GM12891 (cell line): Measurements from ENCODE around the gene CLTB.
A peak's percentile ranks its signal among the peaks of the same experiment; 100 is the strongest.

Source experiments
- DNase-seq: peaks from one replicate; pipeline ENCODE4 v3.0.0; 2011; ENCODE audit warnings: low spot score; ENCODE audit not compliant: insufficient read length
- FAIRE-seq: peaks from 2 replicates; lab custom pipeline; 2011; peaks lifted over from hg19 to GRCh38; lab: Jason Lieb, UNC
- PAX5 ChIP-seq: IDR thresholded peaks from 2 replicates; pipeline ENCODE4 v1.6.1; 2011; ENCODE audit warnings: low read length, moderate library complexity, mild to moderate bottlenecking; ENCODE audit not compliant: insufficient read depth, severe bottlenecking
- POLR2A ChIP-seq: IDR thresholded peaks from 2 replicates; pipeline ENCODE4 v1.6.1; 2011; ENCODE audit warnings: low read depth, low read length, control low read depth
- POLR2AphosphoS5 ChIP-seq: IDR thresholded peaks from 2 replicates; pipeline ENCODE4 v1.6.1; 2011; ENCODE audit warnings: low read depth, low read length, control low read depth
- POU2F2 ChIP-seq: IDR thresholded peaks from 2 replicates; pipeline ENCODE4 v1.6.1; 2011; ENCODE audit warnings: low read depth, mild to moderate bottlenecking, control low read depth, low read length, moderate library complexity
- SPI1 ChIP-seq: IDR thresholded peaks from 2 replicates; pipeline ENCODE4 v1.6.1; 2011; ENCODE audit warnings: low read depth, low read length, control low read depth
- TAF1 ChIP-seq: IDR thresholded peaks from 2 replicates; pipeline ENCODE4 v1.6.1; 2011; ENCODE audit warnings: low read depth, low read length, control low read depth

Gene CLTB

DNA sequence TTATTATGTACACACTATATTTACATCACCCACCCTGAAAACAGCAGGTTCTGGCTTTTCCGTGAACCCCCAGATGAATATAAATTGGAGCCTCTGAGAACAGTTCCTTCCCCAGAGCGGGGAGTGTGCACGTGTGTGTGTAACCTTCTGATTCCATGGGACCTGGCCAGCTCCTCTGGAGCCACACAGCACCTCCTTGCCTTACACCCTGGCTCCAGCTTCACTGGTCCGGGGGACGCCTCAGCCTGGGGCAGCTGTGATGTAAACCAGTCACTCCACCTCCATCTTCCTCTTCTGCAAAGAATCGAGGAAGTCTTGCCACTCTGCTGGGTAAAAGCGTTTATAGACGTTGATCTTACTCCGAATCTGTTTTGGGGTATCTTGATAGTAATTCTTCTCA, 32.4 kb downstream of the CLTB start:
- FAIRE-seq, result no peak

DNA sequence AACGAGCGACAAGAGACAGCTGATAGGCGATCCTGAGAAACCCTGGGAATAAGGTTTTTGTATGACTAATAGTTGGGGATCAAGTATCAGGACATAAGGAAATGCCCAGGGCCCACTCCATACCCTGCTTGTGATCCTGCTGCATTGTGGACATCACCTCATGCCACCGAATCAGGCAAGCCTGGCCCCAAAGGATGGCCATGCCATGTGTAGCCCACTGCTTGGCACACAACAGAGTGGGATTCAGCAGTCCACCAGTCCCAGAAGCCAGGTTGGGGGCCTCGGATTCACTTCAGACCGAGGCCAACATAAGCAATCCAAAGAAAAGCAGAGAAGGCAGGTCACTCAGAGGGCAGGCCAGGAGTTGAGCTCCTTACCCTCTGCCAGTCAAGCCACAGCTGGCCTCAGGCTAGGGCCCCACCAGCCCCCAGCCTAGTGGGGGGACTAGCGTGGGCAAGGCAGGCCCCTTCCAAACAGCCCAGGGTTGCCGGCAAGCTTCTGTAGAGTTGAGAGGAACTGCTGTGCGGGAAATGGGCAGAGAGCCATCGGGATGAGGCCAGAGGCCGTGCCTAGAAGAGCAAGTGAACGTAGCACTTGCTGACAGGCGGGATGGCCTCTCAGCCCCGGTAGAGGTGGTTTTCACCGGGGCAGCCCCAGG, 33.0 kb downstream of the CLTB start:
- TF ChIP-seq SPI1 (no peak), TAF1 (no peak), POLR2AphosphoS5 (peak; percentile 55), PAX5 (no peak)
- no peak for FAIRE-seq
- DNase-seq, result no peak

More for the DNA sequence above, 32.4 kb downstream of the CLTB start:
- TF ChIP-seq TAF1 (no peak), SPI1 (no peak), PAX5 (no peak), POU2F2 (no peak), POLR2AphosphoS5 (no peak)
- DNase-seq, result no peak

DNA sequence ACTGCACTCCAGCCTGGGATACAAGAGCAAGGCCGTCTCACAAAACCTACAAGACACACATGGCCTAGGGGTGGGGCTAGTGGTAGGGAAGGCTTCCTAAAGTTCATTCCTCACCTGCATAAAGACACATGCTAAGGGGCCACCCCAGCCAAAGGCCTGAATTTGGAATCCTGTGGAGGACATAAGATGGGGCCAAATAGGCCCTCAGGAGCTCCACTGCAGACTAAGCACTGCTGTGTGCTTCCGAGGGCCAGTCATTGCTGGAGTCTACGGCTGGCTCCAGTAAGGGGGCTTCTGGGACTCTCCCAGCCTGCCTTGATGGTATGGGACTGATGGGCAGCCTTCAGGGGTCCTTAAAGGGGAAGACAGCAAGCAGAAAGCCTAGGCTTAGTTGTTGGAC, 33.6 kb downstream of the CLTB start:
- DNase-seq (no peak), FAIRE-seq (no peak)
- TF ChIP-seq POLR2A, result no peak
- TF ChIP-seq TAF1, result no peak
- TF ChIP-seq POLR2AphosphoS5, result no peak
- TF ChIP-seq PAX5, result no peak
- no peak for TF ChIP-seq SPI1
- no peak for TF ChIP-seq POU2F2

DNA sequence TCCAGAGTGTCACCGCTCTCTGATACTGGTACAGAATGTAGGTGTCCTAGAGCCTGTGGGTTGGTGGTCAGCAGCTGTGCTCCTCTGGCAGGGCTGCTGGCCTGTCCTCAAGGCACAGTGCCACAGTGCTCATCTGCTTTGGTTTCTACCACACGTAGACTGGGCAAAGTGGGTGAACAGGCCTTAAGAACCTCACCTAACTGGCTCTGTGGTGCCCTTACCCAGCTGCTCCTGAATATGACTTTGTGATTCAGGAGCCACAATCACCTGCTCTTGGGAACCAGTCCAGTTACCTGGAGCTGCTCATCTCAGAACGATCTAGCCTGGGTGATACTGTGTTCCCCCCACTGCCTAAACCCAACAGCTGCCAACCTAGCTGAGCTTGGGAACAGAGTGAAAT, 34.4 kb downstream of the CLTB start:
- TF ChIP-seq POU2F2, result no peak
- no peak for TF ChIP-seq POLR2A
- TF ChIP-seq TAF1, result no peak
- no peak for TF ChIP-seq SPI1
- TF ChIP-seq POLR2AphosphoS5, result no peak; the same call in 1 of the 2 replicates
- no peak for DNase-seq
- FAIRE-seq, result no peak

DNA sequence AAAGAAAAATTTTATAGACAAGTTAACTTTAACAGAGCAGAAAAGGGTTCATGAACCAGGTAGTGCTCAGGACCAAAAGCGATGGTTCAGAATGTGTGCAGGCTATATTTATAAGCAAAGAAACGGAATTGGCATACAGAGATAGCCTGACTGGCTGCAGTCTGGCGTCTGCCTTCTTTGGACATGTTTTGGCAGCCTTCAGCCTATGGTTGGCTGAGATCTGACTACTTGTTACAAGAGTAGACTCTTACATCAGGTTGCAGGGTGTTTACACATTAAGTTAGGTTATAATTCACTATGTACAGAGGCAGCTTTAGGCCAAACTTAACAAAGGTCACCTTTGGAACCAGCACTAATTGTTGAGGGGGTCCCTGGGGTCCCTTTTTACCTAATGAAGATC, 34.9 kb downstream of the CLTB start:
- DNase-seq, result no peak

DNA sequence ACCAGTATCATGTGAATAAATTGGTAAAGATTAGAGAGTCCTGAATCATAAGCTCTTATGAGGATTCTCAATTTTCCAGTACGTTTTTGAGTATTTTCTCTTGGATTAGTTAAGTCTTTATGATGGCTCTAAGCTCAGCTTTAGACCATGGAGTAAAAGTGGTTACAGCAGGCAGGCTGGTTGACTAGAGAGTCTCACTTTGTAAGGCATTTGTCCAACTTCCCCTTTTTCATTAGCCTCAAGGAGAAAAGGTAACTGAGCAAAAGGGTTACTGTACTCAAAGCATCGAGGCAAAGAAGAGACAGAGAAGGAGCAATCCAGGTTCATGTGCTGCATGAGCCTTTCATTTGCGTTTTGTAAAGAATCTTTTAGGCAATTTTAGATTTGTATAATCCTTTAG, 36.5 kb downstream of the CLTB start:
- FAIRE-seq (peak; percentile 95), DNase-seq (no peak)
- TF ChIP-seq PAX5 (no peak), SPI1 (peak; percentile 90), POLR2A (no peak), TAF1 (no peak), POLR2AphosphoS5 (no peak), POU2F2 (no peak)

More for the DNA sequence above, 34.9 kb downstream of the CLTB start:
- no peak for FAIRE-seq
- TF ChIP-seq SPI1 (no peak), POU2F2 (no peak), TAF1 (no peak), POLR2AphosphoS5 (no peak; the same call in 1 of the 2 replicates), PAX5 (no peak), POLR2A (no peak)

DNA sequence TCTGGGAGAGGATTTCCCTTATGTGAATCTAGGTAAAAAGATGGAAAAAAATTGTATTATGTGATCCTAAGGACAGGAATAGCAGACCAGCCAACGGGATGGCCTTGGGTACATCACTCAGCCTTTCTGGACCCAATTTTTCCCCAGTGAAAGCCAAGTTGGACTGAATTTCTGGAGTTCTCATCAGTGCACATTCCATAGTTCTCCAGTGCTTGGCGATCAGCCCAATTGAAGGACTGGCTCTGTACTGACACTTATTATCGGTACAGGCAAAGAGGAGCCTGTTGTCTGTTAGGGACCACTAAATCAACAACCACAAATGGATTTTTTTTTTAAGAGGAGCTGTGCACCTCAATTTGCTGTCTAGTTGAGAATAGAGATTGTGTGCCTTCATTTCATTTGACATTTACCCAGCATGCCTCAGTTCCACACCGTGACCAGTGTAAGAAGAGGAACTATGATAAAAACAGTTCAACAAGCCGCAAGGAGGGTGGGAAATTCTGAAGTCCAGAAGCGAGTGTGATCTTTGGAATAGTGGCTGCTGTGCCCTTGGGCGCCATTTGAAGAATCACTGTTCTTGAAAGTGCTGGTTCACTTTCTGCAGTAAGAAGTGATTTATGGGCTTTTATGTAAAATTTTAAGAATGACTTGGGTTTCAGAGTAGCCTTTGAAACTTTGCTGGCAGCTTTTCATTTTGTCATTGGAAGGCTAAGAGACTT, 43.1 kb downstream of the CLTB start:
- DNase-seq (no peak), FAIRE-seq (no peak)
- no peak for TF ChIP-seq POLR2A
- no peak for TF ChIP-seq POLR2AphosphoS5
- no peak for TF ChIP-seq PAX5
- no peak for TF ChIP-seq POU2F2
- TF ChIP-seq SPI1, result no peak
- TF ChIP-seq TAF1, result no peak

DNA sequence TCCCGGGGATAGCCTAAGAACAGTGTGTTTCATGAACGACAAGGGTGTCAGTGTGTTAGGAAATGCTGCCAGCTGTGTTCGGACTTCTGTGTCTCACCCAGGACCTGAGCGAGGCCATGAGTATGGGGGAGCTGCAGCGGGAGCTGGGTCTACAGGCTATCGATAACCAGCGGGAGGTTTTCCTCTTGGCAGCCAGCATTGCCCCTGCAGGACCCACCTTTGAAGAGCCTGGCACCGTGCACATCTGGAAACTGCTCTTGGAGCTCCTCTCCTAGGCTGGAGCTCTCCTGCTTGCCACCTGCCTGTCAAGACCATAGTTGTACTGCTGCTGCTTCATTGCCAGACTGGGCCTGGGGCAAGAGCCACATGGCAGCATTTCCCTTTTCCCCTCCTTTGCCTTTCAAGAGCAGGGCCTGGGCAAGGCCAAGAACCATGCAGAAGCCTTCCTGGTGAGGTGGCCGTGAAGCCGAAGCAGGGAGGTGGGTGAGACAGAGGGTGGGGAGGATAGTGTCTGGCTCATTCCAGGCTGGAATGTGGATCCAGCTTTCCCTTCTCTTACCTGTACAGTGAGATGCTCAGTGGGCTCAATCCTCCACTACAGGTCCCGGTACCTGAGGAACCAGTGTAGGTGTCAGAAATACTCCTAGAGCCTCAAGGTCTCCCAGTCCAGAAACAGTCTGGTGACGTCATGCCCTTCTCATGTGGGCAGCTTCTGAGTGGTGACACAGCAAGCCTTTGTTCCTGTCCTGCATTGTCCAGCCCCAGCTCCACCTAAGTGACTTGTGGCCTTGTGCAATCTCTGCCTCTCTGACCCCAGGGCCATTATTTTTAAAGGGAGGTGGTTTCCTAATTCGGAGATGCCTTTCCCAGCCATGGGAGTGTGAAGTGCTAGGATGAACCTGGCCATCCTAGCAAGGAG, 44.5 kb downstream of the CLTB start:
- no peak for FAIRE-seq
- TF ChIP-seq POU2F2, result no peak
- TF ChIP-seq POLR2A, result no peak
- TF ChIP-seq SPI1, result no peak
- no peak for TF ChIP-seq POLR2AphosphoS5
- no peak for TF ChIP-seq PAX5
- no peak for TF ChIP-seq TAF1
- DNase-seq, result no peak

DNA sequence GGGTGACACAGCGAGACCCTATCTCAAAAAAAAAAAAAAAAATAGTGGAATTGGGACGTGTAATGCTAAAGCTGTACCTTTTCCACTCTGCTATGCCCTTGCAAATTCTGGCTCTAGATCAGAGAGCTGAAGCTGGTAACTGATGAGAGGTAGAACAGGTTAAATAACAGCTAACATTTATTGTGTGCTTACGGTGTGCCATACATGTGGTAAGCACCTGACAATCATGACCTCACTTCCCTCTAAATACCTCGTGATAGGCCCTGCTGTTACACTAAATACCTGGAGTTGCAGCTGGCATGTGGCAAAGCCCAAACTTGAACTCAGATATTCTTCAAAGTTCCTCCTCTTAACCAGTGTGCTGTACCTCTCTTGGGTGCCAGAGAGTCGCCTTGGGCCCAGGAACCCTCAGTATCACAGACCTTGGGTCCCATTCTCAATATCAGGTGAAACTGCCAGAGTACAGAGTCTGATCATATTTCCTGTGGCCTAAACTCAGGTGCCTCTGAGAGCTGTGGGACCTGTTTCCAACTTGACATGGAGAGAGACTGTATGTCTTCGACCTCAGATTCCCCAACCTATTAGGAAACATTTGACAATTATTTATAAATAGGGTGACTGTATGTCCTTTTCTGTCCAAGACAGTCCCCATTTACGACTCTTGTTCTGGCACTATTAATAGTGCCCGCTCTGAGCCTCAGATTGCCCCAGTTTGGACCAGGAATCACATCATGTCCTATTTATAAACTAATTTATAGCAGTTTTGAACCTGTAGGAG, 46.2 kb downstream of the CLTB start:
- no peak for FAIRE-seq
- no peak for DNase-seq
- TF ChIP-seq SPI1 (no peak), POLR2A (no peak), POU2F2 (no peak), POLR2AphosphoS5 (no peak), PAX5 (no peak), TAF1 (no peak)
